Epithelial cell of prostate (primary cell): Measurements from ENCODE around the gene MIX23.

Experiments
- DNase-seq: peaks from one replicate; pipeline ENCODE4 v3.0.0-alpha.2; 2011; ENCODE audit warnings: low read depth, low spot score
- H3K27ac ChIP-seq: fragments of 450-650 bp; 2 replicates; pipeline ENCODE4 v1.5.1; 2017; ENCODE audit warnings: mild to moderate bottlenecking

Gene MIX23

GRCh38 chr3:122382888-122383666, at the start of gene MIX23:
TSS of gene MIX23 (minus strand) at chr3:122383231. CDS start at chr3:122383224, 7 bp downstream.
- DNase-seq: no peak
- peak within 1 kb of the TSS; percentile 75 for H3K27ac ChIP-seq

DNA sequence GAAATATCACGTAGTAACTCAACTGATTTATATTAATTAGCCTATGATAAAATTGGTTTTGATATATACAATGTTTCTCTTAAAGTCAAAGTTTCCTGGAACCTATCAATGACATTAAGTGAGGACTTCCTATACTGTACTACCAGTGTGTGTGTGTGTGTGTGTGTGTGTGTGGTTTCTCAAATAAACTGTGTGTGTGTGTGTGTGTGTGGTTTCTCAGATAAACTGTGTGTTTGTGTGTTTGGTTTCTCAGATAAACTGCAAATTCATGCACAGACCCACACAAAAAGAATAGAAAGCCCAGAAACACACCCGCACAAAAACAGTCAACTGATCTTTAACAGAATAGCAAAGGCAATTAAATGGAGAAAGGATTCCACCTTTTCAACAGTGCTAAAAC, 47.3 kb upstream of the MIX23 start:
- no peak overlapping the region for H3K27ac ChIP-seq

GRCh38 chr3:122427857-122428471, 44.9 kb upstream of the MIX23 start:
- no peak for DNase-seq
- H3K27ac ChIP-seq: peak overlapping the region; percentile 51

More for the DNA sequence above, 47.3 kb upstream of the MIX23 start:
- no peak for DNase-seq

DNA sequence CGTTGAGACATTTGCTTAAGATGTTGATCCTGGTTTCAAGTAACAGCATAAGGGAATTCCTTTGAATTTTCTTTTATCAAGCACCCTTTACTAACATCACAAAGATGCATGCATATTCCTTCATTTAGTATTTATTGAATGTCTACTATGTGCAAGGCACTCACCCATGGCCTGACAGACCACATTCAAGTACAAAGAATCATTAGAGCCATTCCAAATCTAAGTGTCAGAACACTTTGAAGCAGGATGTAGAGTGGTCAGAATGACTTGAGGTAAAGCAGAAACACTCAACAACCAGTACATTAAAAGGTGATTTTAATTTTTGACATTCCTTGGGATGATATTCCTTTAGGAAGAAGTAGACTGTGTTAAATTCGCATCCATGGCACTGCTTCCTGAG, 38.8 kb upstream of the MIX23 start:
- DNase-seq: no peak
- no peak overlapping the region for H3K27ac ChIP-seq

GRCh38 chr3:122421101-122421500, 38.1 kb upstream of the MIX23 start:
- no peak overlapping the region for H3K27ac ChIP-seq
- no peak for DNase-seq

GRCh38 chr3:122416966-122417365, 33.9 kb upstream of the MIX23 start:
- peak overlapping the region; percentile 90 for H3K27ac ChIP-seq
- no peak for DNase-seq

DNA sequence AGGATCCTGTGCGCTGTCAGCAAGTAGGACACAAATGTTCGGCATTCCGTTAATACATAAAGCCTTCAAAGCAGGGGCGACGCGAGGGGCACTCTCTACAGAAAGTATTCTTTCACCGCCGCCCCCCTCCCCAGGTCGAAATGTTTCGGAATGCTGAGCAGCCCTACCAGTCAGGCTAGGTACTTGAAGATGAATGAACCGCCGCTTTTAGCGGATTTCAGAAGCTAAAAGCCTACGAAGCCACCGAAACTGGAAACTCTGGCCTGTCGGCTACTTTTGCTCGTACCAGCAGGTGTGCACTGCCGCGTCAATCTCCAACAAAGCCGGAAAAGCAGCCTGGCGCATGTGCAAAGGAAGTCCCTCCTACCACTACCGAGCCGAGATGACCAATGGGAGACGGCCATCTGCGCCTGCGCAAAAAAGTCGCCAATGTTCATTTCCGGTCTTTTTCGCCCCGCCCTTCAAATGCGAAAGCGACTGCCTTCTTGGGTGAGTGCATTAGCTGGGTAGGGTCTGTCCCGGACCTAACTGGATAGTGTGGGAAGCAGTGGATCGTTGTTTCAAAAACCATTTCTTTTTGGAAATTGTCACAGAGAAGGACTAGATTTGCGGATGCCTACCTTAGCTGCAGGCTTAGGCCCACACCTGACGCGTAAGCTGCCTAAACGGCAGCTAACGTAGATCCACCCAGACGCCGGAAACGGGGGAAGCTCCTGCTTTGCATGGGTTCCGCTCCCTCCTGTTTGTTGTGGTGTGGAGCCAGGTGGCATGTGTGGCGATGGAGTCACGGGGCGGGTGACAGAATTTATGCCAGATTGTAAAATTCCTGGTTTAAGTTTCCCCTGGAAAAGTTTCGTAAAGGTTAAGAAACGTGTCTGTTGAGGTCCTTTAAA, 33.0 kb upstream of the MIX23 start, which contains the start of gene WDR5B:
TSS of gene WDR5B (minus strand) at position 301 of the 893 bp plus-strand sequence. CDS start 534 bp downstream, outside the sequence.
- peak; percentile 91 for DNase-seq
- H3K27ac ChIP-seq: peak within 1 kb of the TSS; percentile 90

- H3K27ac ChIP-seq: peak overlapping the region; percentile 90
- no peak for DNase-seq
Observed at GRCh38 chr3:122415104-122415744, 32.2 kb upstream of the MIX23 start.

- no peak for DNase-seq
Observed at GRCh38 chr3:122414391-122414790, 31.4 kb upstream of the MIX23 start.

DNA sequence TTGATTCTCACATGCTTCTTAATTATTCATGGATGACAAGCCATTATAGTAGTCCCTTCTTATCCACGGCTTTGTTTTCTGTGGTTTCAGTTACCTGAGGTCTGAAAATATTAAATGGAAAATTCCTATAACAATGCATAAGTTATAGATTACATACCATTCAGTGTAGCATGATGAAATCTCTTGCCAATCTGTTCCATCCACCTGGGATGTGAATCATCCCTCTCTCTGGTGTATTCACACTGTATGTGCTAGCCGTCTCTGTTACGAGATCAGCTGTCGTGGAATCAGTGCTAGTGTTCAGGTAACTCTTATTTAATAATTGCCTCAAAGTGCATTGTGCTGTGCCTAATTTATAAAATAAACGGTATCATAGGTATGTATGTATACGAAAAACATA, 27.6 kb upstream of the MIX23 start:
- H3K27ac ChIP-seq: peak overlapping the region; percentile 79
- no peak for DNase-seq

More at GRCh38 chr3:122414391-122414790, 31.4 kb upstream of the MIX23 start:
- H3K27ac ChIP-seq: no peak overlapping the region

DNA sequence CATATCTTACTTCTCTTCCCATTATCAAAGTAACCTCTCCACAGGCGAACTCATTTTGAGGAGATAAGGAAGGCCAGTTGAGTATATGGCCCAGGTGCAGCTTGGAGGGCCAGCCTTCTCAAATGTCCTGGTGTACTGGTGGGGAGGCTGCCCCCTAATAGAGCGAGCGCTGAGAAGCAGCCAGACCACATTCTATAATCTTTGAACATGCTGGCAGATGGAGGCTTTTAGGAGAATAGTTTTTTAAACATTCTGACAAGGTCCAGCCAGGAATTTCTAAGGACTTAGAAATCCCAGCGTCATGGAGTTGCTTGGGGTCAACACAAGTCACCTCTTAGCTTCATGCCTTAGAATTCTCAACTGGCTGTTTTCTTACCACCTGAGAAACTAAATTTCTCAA, 27.1 kb upstream of the MIX23 start:
- no peak for DNase-seq
- peak overlapping the region; percentile 79 for H3K27ac ChIP-seq

- peak overlapping the region; percentile 79 for H3K27ac ChIP-seq
- DNase-seq: no peak
Observed at GRCh38 chr3:122409446-122409845, 26.4 kb upstream of the MIX23 start.

GRCh38 chr3:122407946-122408345, 24.9 kb upstream of the MIX23 start:
- no peak overlapping the region for H3K27ac ChIP-seq
- DNase-seq: no peak

- DNase-seq: no peak
- H3K27ac ChIP-seq: no peak overlapping the region
Observed at GRCh38 chr3:122406198-122406597, 23.2 kb upstream of the MIX23 start.

- no peak overlapping the region for H3K27ac ChIP-seq
- DNase-seq: no peak
Observed at GRCh38 chr3:122405015-122405414, 22.0 kb upstream of the MIX23 start.

DNA sequence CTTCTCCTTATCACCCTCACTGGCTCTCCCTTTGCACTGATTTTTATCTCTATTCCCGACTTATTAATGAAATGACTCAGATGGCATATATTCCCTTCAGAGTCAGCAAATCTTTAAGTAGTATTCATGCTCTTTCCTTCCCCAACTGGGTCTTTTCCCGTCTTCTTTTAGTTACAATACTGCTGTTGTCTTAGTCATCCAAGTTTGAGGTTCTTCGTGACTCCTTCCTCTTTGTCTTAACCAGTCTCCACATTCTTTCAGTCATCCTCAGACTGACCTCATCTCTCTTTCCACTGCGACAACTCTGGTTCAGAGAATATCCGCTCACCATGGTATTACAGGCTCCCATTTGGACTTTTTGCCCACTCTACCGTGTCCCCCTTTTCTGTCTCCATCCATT, 20.5 kb upstream of the MIX23 start:
- no peak overlapping the region for H3K27ac ChIP-seq
- no peak for DNase-seq

DNA sequence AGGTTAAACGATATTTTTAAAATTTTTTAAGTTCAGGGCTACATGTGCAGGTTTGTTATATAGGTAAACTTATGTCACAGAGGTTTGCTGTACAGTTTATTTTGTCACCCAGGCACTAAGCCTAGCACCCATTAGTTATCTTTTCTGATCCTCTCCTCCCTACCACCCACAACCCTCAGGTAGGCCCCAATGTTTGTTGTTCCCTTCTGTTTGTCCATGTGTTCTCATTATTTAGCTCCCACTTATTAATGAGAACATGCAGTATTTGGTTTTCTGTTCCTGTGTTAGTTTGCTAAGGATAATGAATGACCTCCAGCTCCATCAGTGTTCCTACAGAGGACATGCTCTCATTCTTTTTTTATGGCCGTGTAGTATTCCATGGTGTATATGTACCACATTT, 15.9 kb upstream of the MIX23 start:
- no peak for DNase-seq
- H3K27ac ChIP-seq: no peak overlapping the region

- no peak overlapping the region for H3K27ac ChIP-seq
- DNase-seq: no peak
Observed at GRCh38 chr3:122397201-122397600, 14.2 kb upstream of the MIX23 start.

DNA sequence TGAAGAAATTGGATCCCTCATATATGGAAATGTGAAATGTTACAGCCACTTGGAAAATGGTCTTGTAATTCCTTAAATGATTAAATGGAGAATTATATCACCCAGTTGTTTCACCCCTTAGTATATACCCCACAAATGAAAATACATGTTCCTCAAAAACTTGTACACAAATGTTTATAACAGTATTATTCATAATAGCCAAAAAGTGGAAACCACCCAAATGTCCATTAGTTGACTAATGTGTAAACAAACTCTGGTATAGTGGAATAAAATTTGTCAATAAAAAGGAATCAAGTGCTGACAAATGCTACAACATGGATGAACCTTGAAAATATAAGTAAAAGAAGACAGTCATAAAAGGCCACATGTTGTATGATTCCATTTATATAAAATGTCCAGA, 13.5 kb upstream of the MIX23 start:
- no peak overlapping the region for H3K27ac ChIP-seq
- DNase-seq: no peak

DNA sequence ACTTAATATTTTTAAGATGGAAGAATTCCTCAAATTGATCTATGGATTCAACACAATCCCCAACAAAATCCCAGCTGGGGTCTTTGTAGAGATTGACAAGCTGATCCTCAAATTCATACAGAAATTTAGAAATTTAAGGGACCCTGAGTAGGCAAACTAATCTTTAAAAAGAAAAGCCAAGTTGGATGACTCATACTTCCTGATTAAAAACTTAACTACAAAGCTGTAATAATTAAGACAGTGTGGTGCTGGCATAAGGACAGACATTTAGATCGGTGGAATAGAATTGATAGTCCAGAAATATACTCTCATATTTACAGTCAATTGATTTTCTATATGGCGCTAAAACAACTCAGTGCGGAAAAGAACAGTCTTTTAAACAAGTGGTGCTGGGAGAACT, 12.6 kb upstream of the MIX23 start:
- DNase-seq: no peak
- no peak overlapping the region for H3K27ac ChIP-seq
